Left ventricle myocardium inferior (tissue), 1 donor: Measurements from ENCODE around the gene CELF4. TPM values are rescaled to one million over a fixed set of nuclear protein-coding genes. Genes with fewer than 3 reads are reported as not detected.

Source experiments
- DNase-seq: peaks from one replicate; pipeline ENCODE4 v3.0.0-alpha.2; 2020
- H3K27ac ChIP-seq: fragments of 200-600 bp; replicated peaks from 2 replicates; pipeline ENCODE4 v1.8.0; 2021
- H3K27me3 ChIP-seq: fragments of 200-600 bp; 2 replicates; pipeline ENCODE4 v1.8.0; 2021; ENCODE audit warnings: low read depth
- H3K36me3 ChIP-seq: fragments of 200-600 bp; 2 replicates; pipeline ENCODE4 v1.8.0; 2021
- H3K4me1 ChIP-seq: fragments of 200-600 bp; 2 replicates; pipeline ENCODE4 v1.8.0; 2021
- H3K4me3 ChIP-seq: fragments of 200-600 bp; 2 replicates; pipeline ENCODE4 v1.8.0; 2021; ENCODE audit warnings: mild to moderate bottlenecking, moderate library complexity
- H3K9me3 ChIP-seq: fragments of 200-600 bp; replicated peaks from 2 replicates; pipeline ENCODE4 v1.8.0; 2021
- intact Hi-C: fragments of 100-400 bp; cut with micrococcal nuclease; formaldehyde crosslinking; loops from one replicate; pipeline ENCODE4 v1.11.0; 2022
- total RNA-seq: library from RNA; stranded (reverse); fragmentation: NEBNext Ultra II Directional; extraction: Animal tissue kit (Norgen Biotek cat#: 25700); gene quantifications from one replicate; pipeline ENCODE4 v1.2.1, GENCODE V29; 2021
- TF ChIP-seq, protein P1 (sequence below): fragments of 200-600 bp; IDR thresholded peaks from 2 replicates; pipeline ENCODE4 v1.8.0; 2021; ENCODE audit warnings: antibody characterized with exemption, mild to moderate bottlenecking, borderline replicate concordance
- donor health status: DM: no; HTN: yes; CAD: no; lungs with severe emphysema.

Gene CELF4
- total RNA-seq, 1 donor from 2014 or later, result 0.60 TPM

DNA sequence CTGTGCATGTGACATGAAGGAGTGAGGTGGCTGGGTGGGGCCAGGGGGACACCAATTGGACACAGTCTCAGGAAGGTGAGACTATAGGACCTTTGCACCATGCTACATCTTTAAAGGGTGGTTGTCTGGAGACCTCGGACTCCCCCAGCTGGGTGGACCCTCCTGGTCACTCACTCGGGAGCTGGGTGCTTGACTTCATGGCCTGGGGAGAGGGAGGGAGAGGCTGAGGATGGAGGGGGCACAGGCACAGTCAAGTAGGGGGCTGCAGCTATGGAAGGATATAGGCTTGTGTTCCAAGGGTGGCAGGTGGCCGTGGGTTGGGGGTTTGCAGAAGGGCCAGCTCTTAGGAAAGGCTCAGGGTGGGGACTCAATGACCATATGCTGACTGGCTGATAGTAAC is 7.1 kb upstream of the CELF4 start:
- TF ChIP-seq, protein P1, sequence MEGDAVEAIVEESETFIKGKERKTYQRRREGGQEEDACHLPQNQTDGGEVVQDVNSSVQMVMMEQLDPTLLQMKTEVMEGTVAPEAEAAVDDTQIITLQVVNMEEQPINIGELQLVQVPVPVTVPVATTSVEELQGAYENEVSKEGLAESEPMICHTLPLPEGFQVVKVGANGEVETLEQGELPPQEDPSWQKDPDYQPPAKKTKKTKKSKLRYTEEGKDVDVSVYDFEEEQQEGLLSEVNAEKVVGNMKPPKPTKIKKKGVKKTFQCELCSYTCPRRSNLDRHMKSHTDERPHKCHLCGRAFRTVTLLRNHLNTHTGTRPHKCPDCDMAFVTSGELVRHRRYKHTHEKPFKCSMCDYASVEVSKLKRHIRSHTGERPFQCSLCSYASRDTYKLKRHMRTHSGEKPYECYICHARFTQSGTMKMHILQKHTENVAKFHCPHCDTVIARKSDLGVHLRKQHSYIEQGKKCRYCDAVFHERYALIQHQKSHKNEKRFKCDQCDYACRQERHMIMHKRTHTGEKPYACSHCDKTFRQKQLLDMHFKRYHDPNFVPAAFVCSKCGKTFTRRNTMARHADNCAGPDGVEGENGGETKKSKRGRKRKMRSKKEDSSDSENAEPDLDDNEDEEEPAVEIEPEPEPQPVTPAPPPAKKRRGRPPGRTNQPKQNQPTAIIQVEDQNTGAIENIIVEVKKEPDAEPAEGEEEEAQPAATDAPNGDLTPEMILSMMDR, result no peak
- no peaks in the 10 kb centered on the region for H3K9me3 ChIP-seq
- no peak for DNase-seq
- intact Hi-C loops, result no loop called here
- no peak overlapping the region for H3K4me3 ChIP-seq
- H3K4me1 ChIP-seq, result peaks cover 17% of the 10 kb centered on the region
- peaks cover 79% of the 10 kb centered on the region for H3K27me3 ChIP-seq
- no peaks in the 10 kb centered on the region for H3K36me3 ChIP-seq
- H3K27ac ChIP-seq, result no peak overlapping the region

DNA sequence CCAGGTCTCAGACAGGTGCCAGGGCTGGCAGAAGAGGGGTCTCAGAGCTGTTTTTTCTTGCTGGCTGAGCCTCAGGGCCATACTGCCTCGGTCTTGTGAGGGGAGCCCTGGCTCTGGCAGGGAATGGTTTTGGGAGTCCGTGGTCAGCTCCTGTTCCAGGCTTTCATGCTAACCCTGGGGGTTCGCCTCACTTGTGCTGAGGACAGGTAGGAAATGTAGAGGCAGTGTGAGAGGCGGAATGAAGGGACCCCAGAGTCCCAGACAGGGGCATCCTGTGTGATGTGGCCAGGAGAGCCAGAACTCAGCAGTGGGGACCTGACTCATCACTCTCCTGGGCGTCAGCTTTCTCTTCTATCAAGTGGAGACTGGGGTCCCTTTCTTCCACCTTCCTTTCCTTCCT is 5.7 kb upstream of the CELF4 start:
- Histone ChIP-seq H3K27ac (no peak overlapping the region), H3K9me3 (no peaks in the 10 kb centered on the region), H3K4me3 (no peak overlapping the region), H3K36me3 (no peaks in the 10 kb centered on the region), H3K27me3 (peaks cover 90% of the 10 kb centered on the region), H3K4me1 (peaks cover 18% of the 10 kb centered on the region)
- intact Hi-C loops, result no loop called here
- DNase-seq, result no peak
- TF ChIP-seq, protein P1, result no peak

- peaks cover 23% of the 10 kb centered on the region for H3K4me1 ChIP-seq
- intact Hi-C loops, result no loop called here
- no peak overlapping the region for H3K4me3 ChIP-seq
- no peak for DNase-seq
- H3K27me3 ChIP-seq, result peaks cover 87% of the 10 kb centered on the region
- no peaks in the 10 kb centered on the region for H3K9me3 ChIP-seq
- no peaks in the 10 kb centered on the region for H3K36me3 ChIP-seq
- TF ChIP-seq, protein P1, result no peak
- H3K27ac ChIP-seq, result no peak overlapping the region
These were observed 4.8 kb upstream of the CELF4 start for GRCh38 chr18:37570336-37570930.

GRCh38 chr18:37568671-37569070 is 3.1 kb upstream of the CELF4 start:
- DNase-seq, result no peak
- H3K36me3 ChIP-seq, result no peaks in the 10 kb centered on the region
- peaks cover 29% of the 10 kb centered on the region for H3K4me1 ChIP-seq
- no peaks in the 10 kb centered on the region for H3K9me3 ChIP-seq
- H3K4me3 ChIP-seq, result no peak overlapping the region
- intact Hi-C loops, result no loop called here
- TF ChIP-seq, protein P1, result no peak
- no peak overlapping the region for H3K27ac ChIP-seq
- peaks cover 87% of the 10 kb centered on the region for H3K27me3 ChIP-seq

- DNase-seq, result no peak
- Histone ChIP-seq H3K4me1 (peaks cover 29% of the 10 kb centered on the region), H3K9me3 (no peaks in the 10 kb centered on the region), H3K27me3 (peaks cover 91% of the 10 kb centered on the region), H3K4me3 (peak overlapping the region; percentile 71), H3K36me3 (no peaks in the 10 kb centered on the region), H3K27ac (no peak overlapping the region)
- intact Hi-C loops, result no loop called here
- TF ChIP-seq, protein P1, result no peak
These were observed 2.4 kb upstream of the CELF4 start for GRCh38 chr18:37567994-37568359.
